Karpas-422 (cell line): ENCODE measurements around the gene GDNF. TPM values are rescaled to one million over a fixed set of nuclear protein-coding genes. Genes with fewer than 3 reads are reported as not detected.
"Not testable (repeated sequence)": the region's sequence is repeated elsewhere in the genome, so short reads cannot be mapped to it uniquely, and the experiment has no call there.

ENCODE experiments used
- DNase-seq: peaks from one replicate; pipeline ENCODE4 v3.0.0-alpha.2; 2015
- H2AFZ ChIP-seq: fragments of 200-600 bp; sonication (generic); 2 replicates; pipeline ENCODE4 v1.6.1; 2014; ENCODE audit warnings: antibody characterized with exemption, low read length, mixed read lengths
- H3K27ac ChIP-seq: fragments of 200-600 bp; sonication (generic); 2 replicates; pipeline ENCODE4 v1.5.1; 2014; ENCODE audit warnings: mild to moderate bottlenecking, low read length, moderate library complexity
- H3K27me3 ChIP-seq: fragments of 200-600 bp; sonication (generic); 2 replicates; pipeline ENCODE4 v1.6.1; 2014; ENCODE audit warnings: low read length, mixed read lengths
- H3K36me3 ChIP-seq: fragments of 200-600 bp; sonication (generic); 2 replicates; pipeline ENCODE4 v1.6.1; 2014; ENCODE audit warnings: low read length, mixed read lengths; ENCODE audit not compliant: insufficient read depth
- H3K4me1 ChIP-seq: fragments of 200-600 bp; sonication (generic); 2 replicates; pipeline ENCODE4 v1.6.1; 2014; ENCODE audit warnings: mild to moderate bottlenecking, low read length, mixed read lengths
- H3K4me2 ChIP-seq: fragments of 200-600 bp; sonication (generic); 2 replicates; pipeline ENCODE4 v1.6.1; 2014; ENCODE audit warnings: low read length, low read depth, mild to moderate bottlenecking; ENCODE audit not compliant: poor library complexity, severe bottlenecking
- H3K4me3 ChIP-seq: fragments of 200-600 bp; sonication (generic); 2 replicates; pipeline ENCODE4 v1.5.1; 2014; ENCODE audit warnings: mild to moderate bottlenecking, antibody characterized with exemption, low read length, mixed read lengths
- H3K79me2 ChIP-seq: fragments of 200-600 bp; sonication (generic); 2 replicates; pipeline ENCODE4 v1.6.1; 2014; ENCODE audit warnings: mild to moderate bottlenecking, low read length, mixed read lengths
- H3K9ac ChIP-seq: fragments of 200-600 bp; sonication (generic); 2 replicates; pipeline ENCODE4 v1.6.0; 2014; ENCODE audit warnings: low read length
- H3K9me2 ChIP-seq: fragments of 200-600 bp; sonication (generic), shearing (Covaris generic); replicated peaks from 2 replicates; pipeline ENCODE4 v1.6.0; 2014; ENCODE audit warnings: mild to moderate bottlenecking, low read length, moderate library complexity; ENCODE audit not compliant: insufficient read depth
- H3K9me3 ChIP-seq: fragments of 300-700, 200-600 bp; sonication (generic); 2 replicates; pipeline ENCODE4 v1.6.1; 2014; ENCODE audit warnings: low read length, mixed read lengths
- H4K20me1 ChIP-seq: fragments of 200-600 bp; sonication (generic); 2 replicates; pipeline ENCODE4 v1.6.1; 2014; ENCODE audit warnings: mild to moderate bottlenecking, antibody characterized with exemption, low read length, low read depth; ENCODE audit not compliant: insufficient read depth
- total RNA-seq: library from RNA; depleted of rRNA; stranded (reverse); fragments of >200 nt; shearing (Covaris generic); gene quantifications from 2 replicates; pipeline ENCODE4 v1.2.3, GENCODE V29; 2014; ENCODE audit warnings: low replicate concordance

Gene GDNF
- total RNA-seq, 1 experiment from 2014 or later, result not detected

DNA sequence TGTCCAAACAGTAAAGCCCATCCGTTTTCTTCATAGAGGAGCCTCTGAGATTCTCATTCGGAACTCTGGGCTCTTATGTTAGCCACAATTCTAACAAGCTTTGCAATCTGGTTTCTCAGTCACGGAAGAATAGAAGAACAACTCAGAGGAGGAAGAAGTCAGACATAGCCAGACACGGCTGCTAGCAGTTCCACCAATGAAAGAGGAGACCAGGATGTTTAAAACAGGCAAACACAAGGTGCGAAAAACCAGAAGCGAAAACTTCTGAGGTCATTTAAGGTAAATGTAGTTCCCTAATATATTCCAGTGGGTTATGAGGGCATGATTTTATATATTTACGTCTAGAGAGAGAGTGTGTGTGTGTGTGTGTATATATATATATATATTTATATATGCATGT, 34.1 kb upstream of the GDNF start:
- Histone ChIP-seq H3K9me3 (no peaks in the 10 kb centered on the region), H3K27ac (no peak overlapping the region), H3K27me3 (no peaks in the 10 kb centered on the region), H2AFZ (no peak overlapping the region), H4K20me1 (no peaks in the 10 kb centered on the region), H3K4me2 (no peak overlapping the region), H3K79me2 (no peaks in the 10 kb centered on the region), H3K4me1 (no peaks in the 10 kb centered on the region), H3K9ac (no peak overlapping the region), H3K9me2 (no peaks in the 10 kb centered on the region), H3K4me3 (no peak overlapping the region), H3K36me3 (no peaks in the 10 kb centered on the region)
- DNase-seq, result peak; percentile 38

GRCh38 chr5:37871023-37871815, 31.4 kb upstream of the GDNF start:
- Histone ChIP-seq H3K4me1 (no peaks in the 10 kb centered on the region), H3K4me2 (no peak overlapping the region), H3K79me2 (no peaks in the 10 kb centered on the region), H3K9ac (no peak overlapping the region), H3K9me2 (no peaks in the 10 kb centered on the region), H2AFZ (no peak overlapping the region), H3K4me3 (no peak overlapping the region), H4K20me1 (no peaks in the 10 kb centered on the region), H3K27me3 (no peaks in the 10 kb centered on the region), H3K36me3 (no peaks in the 10 kb centered on the region), H3K9me3 (no peaks in the 10 kb centered on the region), H3K27ac (no peak overlapping the region)
- peak; percentile 11 for DNase-seq

DNA sequence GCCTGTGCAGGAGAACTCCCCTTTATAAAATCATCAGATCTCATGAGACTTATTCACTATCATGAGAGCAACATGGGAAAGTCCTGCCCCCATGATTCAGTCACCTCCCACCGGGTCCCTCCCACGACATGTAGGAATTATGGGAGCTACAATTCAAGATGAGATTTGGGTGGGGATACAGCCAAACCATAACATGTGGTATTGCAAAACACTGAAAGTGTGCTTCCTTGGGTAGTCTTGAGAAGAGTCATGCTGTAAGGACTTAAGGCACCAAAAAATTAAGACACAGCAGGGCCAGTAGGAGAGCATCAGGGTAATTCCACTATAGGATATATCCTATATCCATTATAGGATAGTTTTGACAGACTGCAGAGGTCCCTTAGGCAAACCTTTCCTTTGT, 29.4 kb upstream of the GDNF start:
- no peak for DNase-seq
- H3K79me2 ChIP-seq, result no peaks in the 10 kb centered on the region
- H4K20me1 ChIP-seq, result no peaks in the 10 kb centered on the region
- H3K4me3 ChIP-seq, result no peak overlapping the region
- H2AFZ ChIP-seq, result no peak overlapping the region
- no peaks in the 10 kb centered on the region for H3K27me3 ChIP-seq
- no peaks in the 10 kb centered on the region for H3K4me1 ChIP-seq
- H3K36me3 ChIP-seq, result no peaks in the 10 kb centered on the region
- H3K27ac ChIP-seq, result no peak overlapping the region
- H3K9ac ChIP-seq, result no peak overlapping the region
- H3K9me2 ChIP-seq, result no peaks in the 10 kb centered on the region
- no peak overlapping the region for H3K4me2 ChIP-seq
- no peaks in the 10 kb centered on the region for H3K9me3 ChIP-seq

DNA sequence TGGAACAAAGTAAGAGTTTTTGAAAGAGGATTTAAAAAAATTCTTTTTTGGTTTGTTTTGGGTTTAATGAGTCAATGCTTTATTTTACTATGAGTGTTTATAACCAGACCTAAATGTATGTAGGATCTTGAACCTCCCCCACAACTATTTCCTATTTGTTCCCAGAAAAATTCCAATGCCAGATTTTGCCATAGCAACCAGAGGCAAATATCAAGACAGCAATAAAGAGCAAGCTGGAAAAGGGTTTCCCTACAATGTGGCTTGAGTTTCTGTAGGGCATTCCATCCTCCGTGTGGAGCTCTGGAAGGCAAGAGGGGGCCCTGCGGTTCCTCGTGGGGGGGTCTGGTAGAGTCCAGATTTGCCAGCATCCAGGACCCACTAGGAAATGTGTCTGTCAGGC, 27.8 kb upstream of the GDNF start:
- no peaks in the 10 kb centered on the region for H3K36me3 ChIP-seq
- H2AFZ ChIP-seq, result no peak overlapping the region
- no peaks in the 10 kb centered on the region for H3K9me3 ChIP-seq
- H4K20me1 ChIP-seq, result no peaks in the 10 kb centered on the region
- H3K4me2 ChIP-seq, result no peak overlapping the region
- no peaks in the 10 kb centered on the region for H3K9me2 ChIP-seq
- H3K27me3 ChIP-seq, result no peaks in the 10 kb centered on the region
- peak; percentile 10 for DNase-seq
- H3K79me2 ChIP-seq, result no peaks in the 10 kb centered on the region
- H3K27ac ChIP-seq, result no peak overlapping the region
- H3K4me3 ChIP-seq, result no peak overlapping the region
- H3K9ac ChIP-seq, result no peak overlapping the region
- no peaks in the 10 kb centered on the region for H3K4me1 ChIP-seq

DNA sequence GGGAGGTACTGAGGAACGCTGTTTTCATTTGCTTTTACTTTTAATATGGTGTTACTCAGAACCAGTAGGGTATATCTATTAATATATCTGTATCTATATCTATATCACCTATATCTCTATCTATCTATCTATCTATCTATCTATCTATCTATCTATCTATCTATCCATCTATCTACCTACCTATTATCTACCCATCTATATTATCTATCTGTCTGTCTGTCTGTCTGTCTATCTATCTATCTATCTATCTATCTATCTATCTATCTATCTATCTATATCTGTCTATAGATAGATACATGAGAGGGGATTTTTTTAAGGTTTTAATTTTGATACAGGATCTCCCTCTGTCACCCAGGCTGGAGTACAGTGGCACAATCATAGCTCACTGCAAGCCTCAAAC, 23.1 kb upstream of the GDNF start:
- not testable (repeated sequence) for H3K79me2 ChIP-seq, H3K36me3 ChIP-seq

DNA sequence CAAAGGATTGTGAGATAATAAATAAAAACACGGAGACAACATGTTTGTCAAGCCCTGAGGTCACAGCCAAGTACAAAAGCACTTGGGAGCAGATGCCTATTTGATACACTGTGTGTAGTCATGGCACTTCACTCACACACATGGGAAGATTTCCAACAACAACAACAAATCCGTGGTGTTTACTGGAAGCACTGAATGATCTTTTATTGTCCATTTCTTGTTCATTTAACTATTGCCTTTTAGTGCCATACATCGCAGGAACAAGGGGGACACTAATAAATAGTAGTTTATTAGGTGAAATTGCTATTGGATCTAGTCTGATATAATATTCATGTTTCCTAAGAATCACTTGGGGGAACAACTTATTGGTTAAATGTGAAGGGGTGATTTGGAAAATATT, 20.4 kb upstream of the GDNF start:
- H3K4me2 ChIP-seq, result no peak overlapping the region
- H3K4me1 ChIP-seq, result peaks cover 3% of the 10 kb centered on the region; the same call in 1 of the 2 replicates
- no peak overlapping the region for H3K9ac ChIP-seq
- H3K9me2 ChIP-seq, result no peaks in the 10 kb centered on the region
- no peak overlapping the region for H2AFZ ChIP-seq
- no peaks in the 10 kb centered on the region for H3K36me3 ChIP-seq
- no peaks in the 10 kb centered on the region for H3K27me3 ChIP-seq
- no peaks in the 10 kb centered on the region for H3K9me3 ChIP-seq
- no peak overlapping the region for H3K27ac ChIP-seq
- DNase-seq, result no peak
- H3K79me2 ChIP-seq, result no peaks in the 10 kb centered on the region
- no peak overlapping the region for H3K4me3 ChIP-seq
- H4K20me1 ChIP-seq, result no peaks in the 10 kb centered on the region

More for the DNA sequence above, 23.1 kb upstream of the GDNF start:
- not testable (repeated sequence) for H3K4me2 ChIP-seq, H3K9ac ChIP-seq, H3K9me2 ChIP-seq, H3K4me1 ChIP-seq, H3K9me3 ChIP-seq, H3K27me3 ChIP-seq, H4K20me1 ChIP-seq, H2AFZ ChIP-seq, DNase-seq, H3K27ac ChIP-seq, H3K4me3 ChIP-seq

DNA sequence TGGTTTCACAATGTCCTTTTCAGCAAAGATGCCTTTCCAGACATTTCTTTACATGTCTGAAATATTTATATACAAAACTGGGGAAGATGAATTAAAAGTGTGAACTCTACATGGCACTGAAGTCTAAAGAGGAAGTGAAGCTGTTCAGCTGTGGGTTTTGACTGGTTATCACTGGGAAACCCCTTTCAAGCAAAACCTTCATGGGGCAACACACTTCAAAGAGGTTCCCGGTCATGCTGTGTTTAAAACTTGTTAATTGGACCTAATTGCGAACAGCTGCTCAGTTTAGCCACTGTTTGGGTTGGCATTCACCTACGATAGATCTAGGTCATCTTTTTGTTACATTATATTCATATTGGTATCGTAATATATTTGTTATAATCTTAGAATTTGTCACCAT, 20.0 kb upstream of the GDNF start:
- Histone ChIP-seq H3K9me2 (no peaks in the 10 kb centered on the region), H3K4me1 (peaks cover 3% of the 10 kb centered on the region; the same call in 1 of the 2 replicates), H3K4me3 (no peak overlapping the region), H3K27ac (no peak overlapping the region), H3K9me3 (no peaks in the 10 kb centered on the region), H3K27me3 (no peaks in the 10 kb centered on the region), H3K9ac (no peak overlapping the region), H3K36me3 (no peaks in the 10 kb centered on the region), H4K20me1 (no peaks in the 10 kb centered on the region), H3K79me2 (no peaks in the 10 kb centered on the region), H3K4me2 (no peak overlapping the region), H2AFZ (no peak overlapping the region)
- peak; percentile 50 for DNase-seq

GRCh38 chr5:37858250-37858649, 18.4 kb upstream of the GDNF start:
- Histone ChIP-seq H3K27ac (no peak overlapping the region), H3K9ac (no peak overlapping the region), H3K9me3 (no peaks in the 10 kb centered on the region), H3K36me3 (no peaks in the 10 kb centered on the region), H3K9me2 (no peaks in the 10 kb centered on the region), H2AFZ (no peak overlapping the region), H3K4me3 (no peak overlapping the region), H3K27me3 (no peaks in the 10 kb centered on the region), H4K20me1 (no peaks in the 10 kb centered on the region), H3K4me2 (no peak overlapping the region), H3K4me1 (peaks cover 3% of the 10 kb centered on the region; the same call in 1 of the 2 replicates), H3K79me2 (no peaks in the 10 kb centered on the region)
- DNase-seq, result no peak
